Stimulated activated CD8-positive, alpha-beta memory T cell treated with anti-CD3 and anti-CD28 coated beads, Interleukin-4, amount 100 ng/mL, for 48 hours (primary cell): ENCODE data around the gene VSTM2L.

ENCODE experiments used
- DNase-seq: peaks from one replicate; pipeline ENCODE4 v3.0.0-alpha.2; 2020

VSTM2L gene

GRCh38 chr20:37879843-37880242 lies 23.1 kb upstream of the VSTM2L start:
- DNase-seq: no peak

GRCh38 chr20:37880726-37881591 lies 22.0 kb upstream of the VSTM2L start:
- DNase-seq: no peak

- DNase-seq: no peak
Measured at GRCh38 chr20:37881601-37882343, 21.2 kb upstream of the VSTM2L start.

GRCh38 chr20:37882961-37883712 lies 19.8 kb upstream of the VSTM2L start:
- DNase-seq: no peak

GRCh38 chr20:37885042-37885441 lies 17.9 kb upstream of the VSTM2L start:
- no peak for DNase-seq

- DNase-seq: no peak
Measured at GRCh38 chr20:37885593-37886503, 17.1 kb upstream of the VSTM2L start.

GRCh38 chr20:37886851-37887297 lies 16.1 kb upstream of the VSTM2L start:
- no peak for DNase-seq

- DNase-seq: no peak
Measured at GRCh38 chr20:37888641-37889040, 14.3 kb upstream of the VSTM2L start.

- no peak for DNase-seq
Measured at GRCh38 chr20:37890108-37890507, 12.8 kb upstream of the VSTM2L start.

- DNase-seq: no peak
Measured at GRCh38 chr20:37890643-37891042, 12.3 kb upstream of the VSTM2L start.

- DNase-seq: no peak
Measured at GRCh38 chr20:37892001-37892400, 10.9 kb upstream of the VSTM2L start.

GRCh38 chr20:37893566-37894241 lies 9.2 kb upstream of the VSTM2L start:
- no peak for DNase-seq

GRCh38 chr20:37894454-37894853 lies 8.5 kb upstream of the VSTM2L start:
- DNase-seq: no peak

- DNase-seq: no peak
Measured at GRCh38 chr20:37895166-37895565, 7.8 kb upstream of the VSTM2L start.

- no peak for DNase-seq
Measured at GRCh38 chr20:37896932-37897548, 5.9 kb upstream of the VSTM2L start.

GRCh38 chr20:37898233-37899104 lies 4.5 kb upstream of the VSTM2L start:
- no peak for DNase-seq

- DNase-seq: no peak
Measured at GRCh38 chr20:37899105-37900045, 3.6 kb upstream of the VSTM2L start.

- no peak for DNase-seq
Measured at GRCh38 chr20:37901240-37901639, 1.7 kb upstream of the VSTM2L start.
